Ovary (tissue), 3 donors: Measurements from ENCODE around the gene DNAH6.

Experiments
- CTCF ChIP-seq, 3 donors: fragments of 450-650 bp in 2 of 3; fragments of 200-600 bp in 1 of 3; IDR thresholded peaks; one replicate each; pipeline versions ENCODE4 v1.5.1 to v1.8.0; 2016 to 2022; ENCODE audit warnings: antibody characterized with exemption in 3 of 3, mild to moderate bottlenecking in 1 of 3
- EP300 ChIP-seq: sonication (generic); formaldehyde crosslinking; IDR thresholded peaks from one replicate; pipeline ENCODE4 v1.6.1; 2017; ENCODE audit warnings: antibody characterized with exemption
- POLR2A ChIP-seq: fragments of 450-650 bp; IDR thresholded peaks from one replicate; pipeline ENCODE4 v1.6.1; 2017; ENCODE audit warnings: antibody characterized with exemption, mild to moderate bottlenecking, moderate library complexity
- donor health status: DM: no; HTN: no; CAD: no.

- no peak for TF ChIP-seq POLR2A
- TF ChIP-seq CTCF (IDR thresholded peaks at IDR 0.05) = no peak
- no peak for TF ChIP-seq EP300
Measured at GRCh38 chr2:84527137-84528129, 11.1 kb downstream of the DNAH6 start.
